Measurements from ENCODE around the gene OBP2B.

The OBP2B gene

DNA sequence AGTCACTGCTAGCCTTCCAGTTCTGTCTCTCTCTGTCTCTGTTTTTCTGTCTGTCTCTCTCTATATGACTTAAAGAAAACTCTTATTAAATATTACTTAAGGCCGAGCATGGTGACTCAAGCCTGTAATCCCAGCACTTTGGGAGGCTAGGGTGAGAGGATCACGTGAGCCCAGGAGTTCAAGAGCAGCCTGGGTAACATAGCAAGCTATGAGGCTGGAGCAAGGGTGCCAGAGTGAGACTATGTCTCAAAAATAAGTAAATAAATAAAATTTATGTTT, 43.7 kb downstream of the OBP2B start:
- DNase-seq = no peak

DNA sequence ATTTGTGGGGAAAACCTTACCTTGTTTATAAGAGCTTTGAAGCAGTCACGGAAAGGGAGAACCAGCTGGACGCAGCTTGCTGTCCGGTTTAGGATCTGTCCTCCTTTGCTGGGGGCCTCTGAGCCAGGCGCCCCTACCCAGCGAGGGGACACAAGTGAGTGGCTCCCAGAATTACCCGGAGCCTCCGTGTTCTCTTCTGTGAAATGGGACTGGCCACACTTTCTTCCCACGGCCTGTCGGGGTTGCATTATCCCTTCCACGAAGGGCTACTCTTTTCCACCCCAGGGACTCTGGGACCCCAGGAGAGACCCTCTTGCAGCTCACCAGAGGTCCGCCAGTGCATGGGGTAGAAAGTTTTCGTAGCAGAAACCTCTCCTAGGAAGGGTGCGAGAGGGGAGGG, 44.9 kb downstream of the OBP2B start:
- DNase-seq = no peak

DNA sequence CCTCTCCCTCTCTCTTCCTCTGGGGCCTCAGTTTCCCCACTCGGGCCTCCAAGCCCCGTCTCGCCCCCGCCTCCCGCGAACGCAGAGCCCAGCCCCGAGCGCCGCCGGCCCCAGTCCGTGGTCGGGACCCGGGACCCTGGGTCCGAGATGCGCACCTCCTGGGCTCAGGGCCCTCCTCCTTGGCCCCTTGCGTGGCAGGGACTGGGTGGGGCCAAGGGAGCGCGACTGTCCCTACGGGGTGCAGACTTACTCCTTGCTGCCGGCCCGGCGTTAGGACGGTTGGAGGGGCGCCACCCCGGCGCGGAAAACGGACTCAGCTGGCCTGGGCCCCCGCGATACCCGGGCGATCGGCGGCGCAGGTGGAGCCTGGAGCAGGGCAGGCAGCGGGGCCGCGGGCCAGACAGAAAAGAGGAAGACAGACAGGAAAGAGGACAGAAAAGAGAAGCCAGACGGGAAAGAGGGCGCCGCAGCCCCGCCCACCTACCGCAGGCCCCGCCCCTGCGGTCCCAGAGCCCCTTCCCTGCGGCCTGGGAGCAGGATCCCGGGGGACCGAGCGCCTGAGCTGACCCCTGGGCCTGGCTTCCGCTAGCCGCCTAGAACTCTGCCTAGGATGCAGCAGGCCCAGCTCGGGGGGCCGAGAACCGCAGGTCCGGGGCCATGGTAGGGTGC, 45.4 kb downstream of the OBP2B start, which contains the start of gene GBGT1:
TSS of gene GBGT1 (minus strand) at position 411 of the 669 bp plus-strand sequence. CDS start 1,502 bp downstream, outside the sequence.
- DNase-seq = no peak

DNA sequence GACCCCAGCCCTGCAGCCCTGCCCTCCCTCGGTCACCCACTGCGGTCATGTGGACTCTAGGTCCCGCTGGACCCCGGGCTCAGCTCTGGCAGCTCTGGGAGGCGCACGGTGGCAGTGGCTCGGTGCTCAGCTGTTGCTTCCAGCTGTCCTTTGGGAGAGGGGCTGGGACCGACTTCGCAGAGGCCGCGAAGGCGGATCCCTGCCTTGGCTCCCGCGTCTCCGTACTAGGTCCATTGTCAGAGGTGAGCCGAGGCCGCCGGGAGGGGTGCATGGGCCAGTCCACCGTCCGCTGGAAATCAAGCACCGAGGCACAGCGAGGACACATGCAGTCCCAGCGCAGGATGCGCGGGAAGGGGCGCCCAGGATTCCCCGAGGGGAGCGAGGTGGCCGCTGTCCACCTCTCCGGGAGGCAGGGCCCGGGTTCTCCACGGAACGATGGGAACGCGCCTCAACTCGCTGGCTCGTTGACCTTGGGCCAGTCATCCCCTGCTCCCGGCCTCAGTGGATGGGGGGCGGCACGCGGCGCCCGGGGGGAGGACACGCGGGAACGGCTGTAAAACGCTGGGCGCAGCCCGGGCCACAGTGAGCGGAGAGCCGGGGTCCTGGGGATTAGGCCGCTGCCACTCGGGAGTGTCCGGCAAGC, 46.1 kb downstream of the OBP2B start:
- no peak for DNase-seq

DNA sequence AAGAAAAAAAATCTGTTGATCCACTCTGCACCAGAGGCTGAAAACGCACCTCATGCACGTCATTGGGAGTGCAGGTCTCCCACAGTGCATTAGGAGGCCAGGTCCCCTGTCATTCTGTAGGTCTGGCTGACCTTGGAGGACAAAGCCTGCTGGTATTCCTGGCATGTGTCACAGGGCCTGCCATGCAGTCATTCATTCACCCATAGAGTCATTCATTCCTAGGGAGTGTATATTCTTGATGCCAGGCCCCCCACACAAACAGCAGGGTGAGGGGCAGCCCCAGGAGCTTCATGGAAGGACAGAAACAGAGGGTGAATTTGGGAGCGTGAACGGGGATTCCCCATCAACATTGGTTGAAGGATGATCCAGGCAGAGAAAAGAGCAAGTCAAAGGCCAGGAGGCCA, 47.5 kb downstream of the OBP2B start:
- no peak for DNase-seq

DNA sequence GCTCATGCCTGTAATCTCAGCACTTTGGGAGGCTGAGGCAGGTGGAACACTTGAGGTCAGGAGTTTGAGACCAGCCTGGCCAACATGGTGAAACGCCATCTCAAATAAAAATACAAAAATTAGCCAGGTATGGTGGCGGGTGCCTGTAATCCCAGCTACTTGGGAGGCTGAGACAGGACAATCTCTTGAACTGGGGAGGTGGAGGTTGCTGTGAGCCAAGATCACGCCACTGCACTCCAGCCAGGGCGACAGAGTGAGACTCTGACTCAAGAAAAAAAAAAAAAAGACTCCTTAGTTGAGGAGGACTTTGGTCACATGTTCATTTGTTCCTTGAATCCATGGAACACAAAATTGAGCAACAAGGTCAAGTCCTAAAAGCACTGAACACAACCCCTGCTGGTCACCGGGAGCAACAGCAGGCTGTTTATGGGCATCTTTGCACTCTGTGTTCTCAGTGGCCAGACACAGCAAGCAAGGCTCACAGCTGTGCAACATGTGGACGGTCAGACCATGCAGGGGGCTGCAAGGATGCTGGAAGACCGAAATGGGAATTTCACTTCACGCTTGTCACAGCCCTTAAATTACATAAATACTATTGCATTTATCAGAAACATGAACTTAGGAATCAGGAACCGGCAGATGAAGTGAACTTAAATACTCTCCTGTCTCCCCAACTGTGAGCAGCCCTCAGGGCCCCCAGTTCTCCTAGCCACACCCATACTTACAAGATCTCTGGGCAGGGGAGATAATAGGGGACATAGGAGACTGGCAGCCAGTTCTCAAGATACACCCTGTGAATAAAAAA, 48.1 kb downstream of the OBP2B start:
- peak; percentile 21 for DNase-seq

DNA sequence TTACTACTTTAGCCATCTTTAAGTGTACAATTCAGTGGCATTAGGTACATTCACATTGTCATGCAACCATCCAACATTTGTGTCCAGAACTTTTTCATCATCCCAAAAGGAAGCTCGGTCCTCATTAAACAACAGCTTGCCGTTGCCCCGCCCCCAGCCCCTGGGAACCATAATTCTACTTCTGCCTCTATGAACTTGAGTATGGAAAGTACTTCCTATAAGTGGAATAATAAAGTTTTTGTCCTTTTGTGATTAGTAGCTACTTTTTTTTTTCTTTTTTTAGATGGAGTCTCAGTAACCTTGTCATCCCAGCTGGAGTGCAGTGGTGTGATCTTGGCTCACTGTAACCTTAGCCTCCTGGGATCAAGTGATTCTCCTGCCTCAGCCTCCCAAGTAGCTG, 50.4 kb downstream of the OBP2B start:
- no peak for DNase-seq
